Neural cell (in vitro differentiated cells): ENCODE results near the gene ADSS1. TPM values are rescaled to one million over a fixed set of nuclear protein-coding genes. Genes with fewer than 3 reads are reported as not detected.
"Not testable (repeated sequence)": the region's sequence is repeated elsewhere in the genome, so short reads cannot be mapped to it uniquely, and the experiment has no call there.

Experiments used
- H2AFZ ChIP-seq: fragments of 200-600, 300-800 bp; sonication (generic), shearing (Covaris generic); 2 replicates; pipeline ENCODE4 v1.6.0; 2014; ENCODE audit warnings: low read depth, mild to moderate bottlenecking, antibody characterized with exemption, low read length, moderate library complexity
- H3F3A ChIP-seq: fragments of 200-600 bp; shearing (Covaris generic); 2 replicates; pipeline ENCODE4 v1.6.1; 2016; ENCODE audit warnings: mild to moderate bottlenecking, moderate library complexity, mixed read lengths, antibody characterized with exemption, low read length; ENCODE audit not compliant: insufficient read depth, poor library complexity, severe bottlenecking
- H3K27ac ChIP-seq: fragments of 200-600, 300-800 bp; sonication (generic), shearing (Covaris generic); 2 replicates; pipeline ENCODE4 v1.5.1; 2014; ENCODE audit warnings: mild to moderate bottlenecking, low read length, moderate library complexity
- H3K27me3 ChIP-seq: fragments of 300-800, 200-600 bp; sonication (generic), shearing (Covaris generic); 2 replicates; pipeline ENCODE4 v1.6.0; 2014; ENCODE audit warnings: mild to moderate bottlenecking, low read depth, low read length, moderate library complexity; ENCODE audit not compliant: insufficient read depth
- H3K36me3 ChIP-seq: fragments of 300-800, 200-600 bp; sonication (generic), shearing (Covaris generic); 2 replicates; pipeline ENCODE4 v1.5.1; 2014; ENCODE audit warnings: mild to moderate bottlenecking, antibody characterized with exemption, low read length, moderate library complexity; ENCODE audit not compliant: insufficient read depth
- H3K4me2 ChIP-seq: fragments of 300-800, 200-600 bp; sonication (generic), shearing (Covaris generic); 2 replicates; pipeline ENCODE4 v1.6.0; 2014; ENCODE audit warnings: mild to moderate bottlenecking, low read length
- H3K4me3 ChIP-seq: fragments of 300-800, 200-600 bp; sonication (generic), shearing (Covaris generic); 2 replicates; pipeline ENCODE4 v1.5.1; 2014; ENCODE audit warnings: mild to moderate bottlenecking, low read length, moderate library complexity
- H3K79me2 ChIP-seq: fragments of 200-600 bp; shearing (Covaris generic); replicated peaks from 2 replicates; pipeline ENCODE4 v1.6.0; 2014; ENCODE audit warnings: mild to moderate bottlenecking, low read length, moderate library complexity; ENCODE audit not compliant: insufficient read depth
- H3K9ac ChIP-seq: fragments of 300-800, 200-600 bp; sonication (generic), shearing (Covaris generic); 2 replicates; pipeline ENCODE4 v1.6.1; 2016; ENCODE audit warnings: mild to moderate bottlenecking, low read length, mixed read lengths
- H3K9me2 ChIP-seq: fragments of 200-600 bp; shearing (Covaris generic); 2 replicates; pipeline ENCODE4 v1.6.1; 2016; ENCODE audit warnings: mild to moderate bottlenecking, low read length, mixed read lengths; ENCODE audit not compliant: insufficient read depth
- H3K9me3 ChIP-seq: fragments of 200-600, 300-800 bp; sonication (generic), shearing (Covaris generic); 2 replicates; pipeline ENCODE4 v1.6.1; 2016; ENCODE audit warnings: mild to moderate bottlenecking, mixed run types, low read length, moderate library complexity, mixed read lengths
- H4K20me1 ChIP-seq: fragments of 200-600 bp; shearing (Covaris generic); 2 replicates; pipeline ENCODE4 v1.6.1; 2016; ENCODE audit warnings: mild to moderate bottlenecking, mixed run types; ENCODE audit not compliant: insufficient read depth
- CTCF ChIP-seq: fragments of 450-650 bp; IDR thresholded peaks from 2 replicates; pipeline ENCODE4 v1.5.1; 2014; ENCODE audit warnings: antibody characterized with exemption, mild to moderate bottlenecking, moderate library complexity; ENCODE audit not compliant: poor library complexity, severe bottlenecking
- EP300 ChIP-seq: fragments of 450-650 bp; conservative IDR thresholded peaks from 2 replicates; pipeline ENCODE4 v1.6.1; 2014; ENCODE audit warnings: antibody characterized with exemption, mild to moderate bottlenecking, moderate library complexity; ENCODE audit not compliant: poor library complexity, severe bottlenecking
- EZH2 ChIP-seq: fragments of 200-600, 300-800 bp; shearing (Covaris generic), sonication (generic); IDR thresholded peaks from 2 replicates; pipeline ENCODE4 v1.6.1; 2014; ENCODE audit warnings: antibody characterized with exemption, low read length, borderline replicate concordance, mild to moderate bottlenecking; ENCODE audit not compliant: insufficient read depth, poor library complexity, severe bottlenecking
- MXI1 ChIP-seq: fragments of 450-650 bp; conservative IDR thresholded peaks from 2 replicates; pipeline ENCODE4 v1.6.1; 2014; ENCODE audit warnings: antibody characterized with exemption, mild to moderate bottlenecking; ENCODE audit not compliant: poor library complexity, severe bottlenecking
- POLR2AphosphoS5 ChIP-seq: IDR thresholded peaks from 2 replicates; pipeline ENCODE4 v1.6.1; 2012
- RAD21 ChIP-seq: fragments of 450-650 bp; conservative IDR thresholded peaks from 2 replicates; pipeline ENCODE4 v1.6.1; 2014; ENCODE audit warnings: antibody characterized with exemption, mild to moderate bottlenecking, moderate library complexity
- REST ChIP-seq: IDR thresholded peaks from 2 replicates; pipeline ENCODE4 v1.6.1; 2012; ENCODE audit warnings: borderline replicate concordance
- SMC3 ChIP-seq: fragments of 450-650 bp; conservative IDR thresholded peaks from 2 replicates; pipeline ENCODE4 v1.6.1; 2014; ENCODE audit warnings: antibody characterized with exemption, mild to moderate bottlenecking, moderate library complexity; ENCODE audit not compliant: poor library complexity
- TAF1 ChIP-seq: IDR thresholded peaks from 2 replicates; pipeline ENCODE4 v1.6.1; 2012; ENCODE audit warnings: low read depth
- polyA plus RNA-seq: library from polyadenylated mRNA; depleted of rRNA; stranded (reverse); fragments of >200 nt; gene quantifications from 2 replicates; pipeline ENCODE4 v1.2.3, GENCODE V29; 2014

Gene ADSS1
- polyA plus RNA-seq, 1 donor from 2014 or later: 4.3 TPM

GRCh38 chr14:104749111-104749649 lies 25.2 kb downstream of the ADSS1 start:
- H3K9ac ChIP-seq: no peak overlapping the region
- H4K20me1 ChIP-seq: no peaks in the 10 kb centered on the region
- no peaks in the 10 kb centered on the region for H3K27me3 ChIP-seq
- no peak for TF ChIP-seq SMC3
- TF ChIP-seq RAD21: no peak
- no peak for TF ChIP-seq EP300
- TF ChIP-seq CTCF: no peak
- TF ChIP-seq POLR2AphosphoS5: no peak
- no peak for TF ChIP-seq REST
- TF ChIP-seq MXI1: no peak
- no peak for TF ChIP-seq TAF1
- no peak for TF ChIP-seq EZH2
- H3K4me2 ChIP-seq: no peak overlapping the region
- no peak overlapping the region for H3K27ac ChIP-seq
- H2AFZ ChIP-seq: no peak overlapping the region
- no peaks in the 10 kb centered on the region for H3F3A ChIP-seq
- no peaks in the 10 kb centered on the region for H3K36me3 ChIP-seq
- no peaks in the 10 kb centered on the region for H3K9me3 ChIP-seq
- no peaks in the 10 kb centered on the region for H3K9me2 ChIP-seq
- peaks cover 12% of the 10 kb centered on the region for H3K79me2 ChIP-seq
- no peak overlapping the region for H3K4me3 ChIP-seq

DNA sequence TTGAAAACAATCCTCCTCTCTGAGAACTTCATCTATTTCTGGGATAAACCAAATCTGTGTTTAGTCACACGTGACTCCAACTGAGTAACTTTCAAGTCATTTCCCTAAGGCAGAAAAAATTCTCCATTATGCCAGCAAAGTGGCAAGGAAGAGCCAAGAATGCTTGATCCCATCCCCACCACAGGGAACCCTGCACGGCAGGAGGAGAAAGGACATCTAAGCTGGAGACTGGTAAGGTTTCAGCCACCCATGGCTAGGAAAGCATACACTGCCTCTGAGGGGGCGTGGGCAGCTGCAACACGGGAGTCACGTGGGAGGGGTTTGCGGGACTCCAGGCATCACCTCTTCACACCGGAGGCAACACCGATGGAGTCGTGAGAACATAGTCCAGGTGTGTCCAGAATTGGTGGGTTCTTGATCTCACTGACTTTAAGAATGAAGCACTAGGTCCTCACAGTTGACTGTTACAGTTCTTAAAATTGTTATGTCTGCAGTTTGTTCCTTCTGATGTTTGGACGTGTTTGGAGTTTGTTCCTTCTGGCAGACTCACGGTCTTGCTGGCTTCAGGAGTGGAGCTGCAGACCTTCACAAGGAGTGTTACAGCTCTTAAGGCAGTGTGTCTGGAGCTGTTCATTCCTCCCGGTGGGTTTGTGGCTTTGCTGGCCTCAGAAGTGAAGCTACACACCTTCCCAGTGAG lies 26.2 kb downstream of the ADSS1 start:
- H4K20me1 ChIP-seq: no peaks in the 10 kb centered on the region
- H3K9me3 ChIP-seq: no peaks in the 10 kb centered on the region
- no peak overlapping the region for H3K4me3 ChIP-seq
- no peak overlapping the region for H2AFZ ChIP-seq
- H3K36me3 ChIP-seq: no peaks in the 10 kb centered on the region
- no peak overlapping the region for H3K4me2 ChIP-seq
- H3K9ac ChIP-seq: no peak overlapping the region
- H3K27me3 ChIP-seq: no peaks in the 10 kb centered on the region
- H3K27ac ChIP-seq: no peak overlapping the region
- TF ChIP-seq POLR2AphosphoS5: no peak
- H3F3A ChIP-seq: no peaks in the 10 kb centered on the region
- H3K79me2 ChIP-seq: peaks cover 20% of the 10 kb centered on the region
- no peaks in the 10 kb centered on the region for H3K9me2 ChIP-seq

DNA sequence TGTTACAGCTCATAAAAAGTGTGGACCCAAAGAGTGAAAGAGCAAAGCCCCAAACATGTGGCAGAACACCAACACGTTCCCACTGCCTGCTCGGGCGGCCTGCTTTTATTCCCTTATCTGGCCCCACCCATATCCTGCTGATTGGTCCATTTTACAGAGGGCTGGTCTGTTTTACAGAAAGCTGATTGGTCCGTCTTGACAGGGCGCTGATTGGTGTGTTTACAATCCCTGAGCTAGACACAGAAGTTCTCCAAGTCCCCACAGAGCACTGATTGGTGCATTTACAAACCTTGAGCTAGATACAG lies 26.7 kb downstream of the ADSS1 start:
- H3K27ac ChIP-seq, H3K27me3 ChIP-seq, H4K20me1 ChIP-seq, H3K9me2 ChIP-seq, H3K4me3 ChIP-seq, H3K9ac ChIP-seq, H3K36me3 ChIP-seq, H3K9me3 ChIP-seq, H3F3A ChIP-seq, H3K4me2 ChIP-seq, H2AFZ ChIP-seq: not testable (repeated sequence)
- peaks cover 20% of the 10 kb centered on the region for H3K79me2 ChIP-seq
